Measurements from ENCODE around the gene LIME1. TPM values are rescaled to one million over a fixed set of nuclear protein-coding genes. Genes with fewer than 3 reads are reported as not detected.

The LIME1 gene
- total and polyA plus RNA-seq, 9 of the 15 experiments (the other 6 are each of a cell fraction or from before 2014, with no cell fraction given): 0.11 to 17.1 (median 2.8) TPM; not detected in 2

DNA sequence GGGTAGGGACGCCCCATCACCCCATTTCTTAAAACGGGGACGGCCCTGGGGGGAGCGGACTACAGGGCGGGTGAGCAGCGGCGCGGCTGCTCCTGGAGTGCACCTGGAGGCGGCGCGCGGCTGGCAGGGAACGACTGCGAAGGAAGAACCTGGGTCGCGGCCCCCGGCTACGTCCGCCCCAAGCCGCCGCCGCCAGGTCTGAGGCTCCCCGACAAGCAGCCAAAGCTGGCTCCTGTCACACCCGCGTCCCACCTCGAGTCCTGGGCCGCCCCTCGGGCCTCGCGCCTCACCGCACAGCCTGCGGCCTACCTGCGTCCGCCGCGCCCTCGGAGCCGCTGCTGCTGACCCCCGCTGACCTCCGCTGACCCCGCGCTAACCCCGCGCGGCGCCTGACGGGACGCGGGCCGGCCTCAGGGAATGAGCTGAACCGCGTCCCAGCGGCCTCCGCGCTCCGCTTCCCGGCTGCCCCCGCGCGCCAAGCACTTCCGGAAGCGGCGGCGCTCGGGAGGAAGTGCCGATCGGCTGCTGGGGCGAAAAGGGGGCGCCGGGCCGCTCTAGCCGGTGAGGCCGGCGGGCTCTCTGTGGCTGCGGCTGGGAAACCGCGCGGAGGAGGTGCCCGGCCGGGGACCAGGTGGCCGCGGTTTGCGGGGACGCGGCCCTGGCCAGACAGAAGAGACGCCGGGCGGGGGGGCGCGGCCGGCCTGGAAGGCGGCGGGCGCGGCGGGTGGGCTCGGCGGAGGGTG lies 28.7 kb upstream of the LIME1 start, which contains the start of the genes ARFRP1 and ZGPAT (continued):
- TF ChIP-seq, protein P1, sequence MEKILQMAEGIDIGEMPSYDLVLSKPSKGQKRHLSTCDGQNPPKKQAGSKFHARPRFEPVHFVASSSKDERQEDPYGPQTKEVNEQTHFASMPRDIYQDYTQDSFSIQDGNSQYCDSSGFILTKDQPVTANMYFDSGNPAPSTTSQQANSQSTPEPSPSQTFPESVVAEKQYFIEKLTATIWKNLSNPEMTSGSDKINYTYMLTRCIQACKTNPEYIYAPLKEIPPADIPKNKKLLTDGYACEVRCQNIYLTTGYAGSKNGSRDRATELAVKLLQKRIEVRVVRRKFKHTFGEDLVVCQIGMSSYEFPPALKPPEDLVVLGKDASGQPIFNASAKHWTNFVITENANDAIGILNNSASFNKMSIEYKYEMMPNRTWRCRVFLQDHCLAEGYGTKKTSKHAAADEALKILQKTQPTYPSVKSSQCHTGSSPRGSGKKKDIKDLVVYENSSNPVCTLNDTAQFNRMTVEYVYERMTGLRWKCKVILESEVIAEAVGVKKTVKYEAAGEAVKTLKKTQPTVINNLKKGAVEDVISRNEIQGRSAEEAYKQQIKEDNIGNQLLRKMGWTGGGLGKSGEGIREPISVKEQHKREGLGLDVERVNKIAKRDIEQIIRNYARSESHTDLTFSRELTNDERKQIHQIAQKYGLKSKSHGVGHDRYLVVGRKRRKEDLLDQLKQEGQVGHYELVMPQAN (IDR thresholded peaks at IDR 0.05; ENCODE audit: borderline replicate concordance): no peak
- TF ChIP-seq SRF (CRISPR knock-in tag; IDR thresholded peaks at IDR 0.05) (peak in 1 of 2 experiments; percentile 39; a peak in 1 of 4 replicates), TAF7 (tag; IDR thresholded peaks at IDR 0.05) (no peak), TRIM24 (IDR thresholded peaks at IDR 0.05) (0 out of 4 replicates have a peak, but pooled peaks of 1 of the 2 experiments have one; percentile 30), ZNF23 (CRISPR knock-in tag; IDR thresholded peaks at IDR 0.05) (no peak), KLF10 (CRISPR knock-in tag; IDR thresholded peaks at IDR 0.05) (no peak), NCOA2 (IDR thresholded peaks at IDR 0.05; ENCODE audit: partially characterized antibody in 2 of 2) (no peak), RFX5 (IDR thresholded peaks at IDR 0.05; ENCODE audit: low read depth, low read length) (no peak), NFIC (IDR thresholded peaks at IDR 0.05) (no peak; the same call in 1 of the 2 replicates), HIVEP1 (CRISPR knock-in tag; IDR thresholded peaks at IDR 0.05) (no peak), IRF2 (CRISPR knock-in tag; IDR thresholded peaks at IDR 0.05) (no peak), FOXJ3 (CRISPR knock-in tag; IDR thresholded peaks at IDR 0.05) (no peak), FOXA3 (CRISPR knock-in tag; conservative IDR thresholded peaks at IDR 0.05 in 1 of 2, IDR thresholded peaks at IDR 0.05 in 1 of 2) (no peak; a peak in 2 of 4 replicates), TEAD1 (CRISPR knock-in tag; IDR thresholded peaks at IDR 0.05) (peak; percentile 28 to 88; a peak in 2 of 4 replicates), PURB (CRISPR knock-in tag; IDR thresholded peaks at IDR 0.05; ENCODE audit: low read depth) (no peak), XRCC3 (IDR thresholded peaks at IDR 0.05) (no peak), FOXA1 (IDR thresholded peaks at IDR 0.05; ENCODE audit: borderline replicate concordance) (no peak)
- TF ChIP-seq, protein P2, sequence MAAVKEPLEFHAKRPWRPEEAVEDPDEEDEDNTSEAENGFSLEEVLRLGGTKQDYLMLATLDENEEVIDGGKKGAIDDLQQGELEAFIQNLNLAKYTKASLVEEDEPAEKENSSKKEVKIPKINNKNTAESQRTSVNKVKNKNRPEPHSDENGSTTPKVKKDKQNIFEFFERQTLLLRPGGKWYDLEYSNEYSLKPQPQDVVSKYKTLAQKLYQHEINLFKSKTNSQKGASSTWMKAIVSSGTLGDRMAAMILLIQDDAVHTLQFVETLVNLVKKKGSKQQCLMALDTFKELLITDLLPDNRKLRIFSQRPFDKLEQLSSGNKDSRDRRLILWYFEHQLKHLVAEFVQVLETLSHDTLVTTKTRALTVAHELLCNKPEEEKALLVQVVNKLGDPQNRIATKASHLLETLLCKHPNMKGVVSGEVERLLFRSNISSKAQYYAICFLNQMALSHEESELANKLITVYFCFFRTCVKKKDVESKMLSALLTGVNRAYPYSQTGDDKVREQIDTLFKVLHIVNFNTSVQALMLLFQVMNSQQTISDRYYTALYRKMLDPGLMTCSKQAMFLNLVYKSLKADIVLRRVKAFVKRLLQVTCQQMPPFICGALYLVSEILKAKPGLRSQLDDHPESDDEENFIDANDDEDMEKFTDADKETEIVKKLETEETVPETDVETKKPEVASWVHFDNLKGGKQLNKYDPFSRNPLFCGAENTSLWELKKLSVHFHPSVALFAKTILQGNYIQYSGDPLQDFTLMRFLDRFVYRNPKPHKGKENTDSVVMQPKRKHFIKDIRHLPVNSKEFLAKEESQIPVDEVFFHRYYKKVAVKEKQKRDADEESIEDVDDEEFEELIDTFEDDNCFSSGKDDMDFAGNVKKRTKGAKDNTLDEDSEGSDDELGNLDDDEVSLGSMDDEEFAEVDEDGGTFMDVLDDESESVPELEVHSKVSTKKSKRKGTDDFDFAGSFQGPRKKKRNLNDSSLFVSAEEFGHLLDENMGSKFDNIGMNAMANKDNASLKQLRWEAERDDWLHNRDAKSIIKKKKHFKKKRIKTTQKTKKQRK (IDR thresholded peaks at IDR 0.05; ENCODE audit: borderline replicate concordance, low read depth, low read length): no peak
- TF ChIP-seq, protein P3, sequence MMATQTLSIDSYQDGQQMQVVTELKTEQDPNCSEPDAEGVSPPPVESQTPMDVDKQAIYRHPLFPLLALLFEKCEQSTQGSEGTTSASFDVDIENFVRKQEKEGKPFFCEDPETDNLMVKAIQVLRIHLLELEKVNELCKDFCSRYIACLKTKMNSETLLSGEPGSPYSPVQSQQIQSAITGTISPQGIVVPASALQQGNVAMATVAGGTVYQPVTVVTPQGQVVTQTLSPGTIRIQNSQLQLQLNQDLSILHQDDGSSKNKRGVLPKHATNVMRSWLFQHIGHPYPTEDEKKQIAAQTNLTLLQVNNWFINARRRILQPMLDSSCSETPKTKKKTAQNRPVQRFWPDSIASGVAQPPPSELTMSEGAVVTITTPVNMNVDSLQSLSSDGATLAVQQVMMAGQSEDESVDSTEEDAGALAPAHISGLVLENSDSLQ (IDR thresholded peaks at IDR 0.05): no peak
